Panc1 (cell line): Measurements from ENCODE around the gene CLMN. TPM values are rescaled to one million over a fixed set of nuclear protein-coding genes. Genes with fewer than 3 reads are reported as not detected.

Experiments
- ATAC-seq: fragments of 200-7000 bp; cut with Tn5 transposase; 2 replicates; pipeline ENCODE4 v1.9.1; 2020; ENCODE audit warnings: mild to moderate bottlenecking, moderate library complexity
- BruUV-seq: library from RNA; stranded (reverse); fragments of 400-500 nt; replicated peaks from 2 replicates; lab custom pipeline; 2021; lab: Mats Ljungman, UMichigan
- CTCF ChIA-PET: fragments of 300-600 bp; sonication (Branson Sonifier 250); formaldehyde crosslinking; loops from one replicate; lab custom pipeline; 2022; ENCODE audit warnings: antibody characterized with exemption; lab: Charles Lee
- POLR2A ChIA-PET: fragments of 300-600 bp; sonication (Branson Sonifier 250); formaldehyde crosslinking; loops from one replicate; lab custom pipeline; 2022; ENCODE audit warnings: antibody characterized with exemption; lab: Charles Lee
- DNase-seq: peaks from one replicate; pipeline ENCODE4 v3.0.0-alpha.2; 2010; ENCODE audit warnings: low read depth, low spot score
- H3K27ac ChIP-seq: 2 replicates; pipeline ENCODE4 v1.5.1; 2011; ENCODE audit warnings: mild to moderate bottlenecking, low read length, inconsistent platforms
- H3K27me3 ChIP-seq: fragments of 200-500 bp; sonication (Bioruptor generic); 2 replicates; pipeline ENCODE4 v1.6.0; 2014; ENCODE audit warnings: low read length, inconsistent platforms; ENCODE audit not compliant: control insufficient read depth, insufficient read depth
- H3K36me3 ChIP-seq: fragments of 200-500 bp; sonication (Bioruptor generic); 2 replicates; pipeline ENCODE4 v1.5.1; 2014; ENCODE audit warnings: inconsistent platforms, mild to moderate bottlenecking, low read length, moderate library complexity; ENCODE audit not compliant: control insufficient read depth, insufficient read depth
- H3K4me1 ChIP-seq: 2 replicates; pipeline ENCODE4 v1.5.1; 2011; ENCODE audit warnings: inconsistent platforms, mild to moderate bottlenecking, low read length, moderate library complexity; ENCODE audit not compliant: control insufficient read depth, insufficient read depth
- H3K4me3 ChIP-seq, 2 experiments: 2 replicates each; pipeline ENCODE4 v1.5.1; 2011 to 2012; ENCODE audit warnings: low read depth in 2 of 2, low read length in 2 of 2, mild to moderate bottlenecking in 2 of 2, inconsistent platforms in 1 of 2, moderate library complexity in 1 of 2
- H3K9me3 ChIP-seq: fragments of 200-500 bp; sonication (Bioruptor generic); 2 replicates; pipeline ENCODE4 v1.5.1; 2014; ENCODE audit warnings: low read depth, mild to moderate bottlenecking, inconsistent platforms, low read length, moderate library complexity; ENCODE audit not compliant: control insufficient read depth, insufficient read depth
- POLR2AphosphoS5 ChIP-seq: IDR thresholded peaks from 2 replicates; pipeline ENCODE4 v1.6.1; 2012; ENCODE audit warnings: mild to moderate bottlenecking, low read depth, low read length, moderate library complexity
- SIN3A ChIP-seq: IDR thresholded peaks from 2 replicates; pipeline ENCODE4 v1.6.1; 2012; ENCODE audit warnings: low read depth, mild to moderate bottlenecking, low read length, moderate library complexity, borderline replicate concordance; ENCODE audit not compliant: insufficient read depth
- TCF7L2 ChIP-seq: IDR thresholded peaks from 2 replicates; pipeline ENCODE4 v1.6.1; 2011; ENCODE audit warnings: mild to moderate bottlenecking, low read depth, low read length, inconsistent platforms
- in situ Hi-C: cut with HindIII; loops from 2 replicates; pipeline ENCODE4 v1.10.0; 2016; ENCODE audit warnings: low sequenced_read_pairs, low pct_unique_long_range_greater_than_20kb
- intact Hi-C: fragments of 100-400 bp; cut with micrococcal nuclease; formaldehyde crosslinking; loops from one replicate; pipeline ENCODE4 v1.10.0; 2022; ENCODE audit not compliant: unreplicated experiment
- total RNA-seq: library from RNA; stranded (reverse); gene quantifications from one replicate; pipeline ENCODE4 v1.2.1, GENCODE V29; 2021; ENCODE audit not compliant: unreplicated experiment
- TF ChIP-seq, protein P1 (sequence below): fragments of 450-650 bp; IDR thresholded peaks from 2 replicates; pipeline ENCODE4 v1.5.1; 2017; ENCODE audit warnings: mild to moderate bottlenecking
- TF ChIP-seq, protein P2 (sequence below), 2 experiments: IDR thresholded peaks; 2 replicates each; pipeline ENCODE4 v1.6.1; 2011 to 2012; ENCODE audit warnings: low read depth in 2 of 2, control low read depth in 1 of 2, low read length in 1 of 2, mild to moderate bottlenecking in 1 of 2, moderate library complexity in 1 of 2; ENCODE audit not compliant: insufficient read depth in 1 of 2

CLMN gene
- total RNA-seq, 1 experiment from 2014 or later = 34.9 TPM

DNA sequence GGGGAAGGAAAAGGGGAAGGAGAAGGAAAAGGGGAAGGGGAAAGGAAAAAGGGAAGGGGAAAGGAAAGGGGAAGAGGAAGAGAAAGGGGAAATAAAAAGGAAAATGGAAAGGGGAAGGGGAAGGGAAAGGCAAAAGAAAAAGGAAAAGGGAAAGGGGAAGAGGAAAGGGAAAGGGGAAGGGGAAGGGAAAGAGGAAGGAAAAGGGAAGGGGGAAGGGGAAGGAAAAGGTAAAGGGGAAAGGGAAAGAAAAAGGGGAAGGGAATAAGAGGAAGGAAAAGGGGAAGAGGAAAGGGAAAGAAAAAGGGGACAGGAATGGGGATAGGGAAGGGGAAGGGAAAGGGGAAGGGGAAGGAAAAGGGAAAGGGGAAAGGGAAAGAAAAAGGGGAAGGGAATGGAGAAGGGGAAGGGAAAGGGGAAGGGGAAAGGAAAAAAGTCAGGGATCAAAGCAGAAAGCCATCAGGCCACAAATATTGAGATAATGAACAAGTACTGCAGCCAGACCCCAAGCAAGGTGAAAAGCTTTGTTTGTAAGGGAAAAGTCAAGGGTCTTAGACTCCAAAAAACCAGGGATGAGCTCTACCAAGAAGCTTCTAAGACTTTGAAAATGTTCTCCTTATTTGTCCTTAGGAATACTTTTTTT lies 182.4 kb downstream of the CLMN start:
- intact Hi-C loops (no loop called here), in situ Hi-C loops (no loop called here)
- POLR2A ChIA-PET = no interaction called here
- Histone ChIP-seq H3K36me3 (no peaks in the 10 kb centered on the region), H3K4me1 (peaks cover 5% of the 10 kb centered on the region), H3K9me3 (no peaks in the 10 kb centered on the region), H3K4me3 (no peak overlapping the region), H3K27ac (no peak overlapping the region; the same call in 1 of the 2 replicates), H3K27me3 (no peaks in the 10 kb centered on the region)
- DNase-seq = no peak
- BruUV-seq = no TSS peak
- CTCF ChIA-PET = no interaction called here
- ATAC-seq = no peak
- TF ChIP-seq POLR2AphosphoS5 (no peak), SIN3A (no peak), TCF7L2 (no peak)
- TF ChIP-seq, protein P1, sequence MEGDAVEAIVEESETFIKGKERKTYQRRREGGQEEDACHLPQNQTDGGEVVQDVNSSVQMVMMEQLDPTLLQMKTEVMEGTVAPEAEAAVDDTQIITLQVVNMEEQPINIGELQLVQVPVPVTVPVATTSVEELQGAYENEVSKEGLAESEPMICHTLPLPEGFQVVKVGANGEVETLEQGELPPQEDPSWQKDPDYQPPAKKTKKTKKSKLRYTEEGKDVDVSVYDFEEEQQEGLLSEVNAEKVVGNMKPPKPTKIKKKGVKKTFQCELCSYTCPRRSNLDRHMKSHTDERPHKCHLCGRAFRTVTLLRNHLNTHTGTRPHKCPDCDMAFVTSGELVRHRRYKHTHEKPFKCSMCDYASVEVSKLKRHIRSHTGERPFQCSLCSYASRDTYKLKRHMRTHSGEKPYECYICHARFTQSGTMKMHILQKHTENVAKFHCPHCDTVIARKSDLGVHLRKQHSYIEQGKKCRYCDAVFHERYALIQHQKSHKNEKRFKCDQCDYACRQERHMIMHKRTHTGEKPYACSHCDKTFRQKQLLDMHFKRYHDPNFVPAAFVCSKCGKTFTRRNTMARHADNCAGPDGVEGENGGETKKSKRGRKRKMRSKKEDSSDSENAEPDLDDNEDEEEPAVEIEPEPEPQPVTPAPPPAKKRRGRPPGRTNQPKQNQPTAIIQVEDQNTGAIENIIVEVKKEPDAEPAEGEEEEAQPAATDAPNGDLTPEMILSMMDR = no peak
- TF ChIP-seq, protein P2, sequence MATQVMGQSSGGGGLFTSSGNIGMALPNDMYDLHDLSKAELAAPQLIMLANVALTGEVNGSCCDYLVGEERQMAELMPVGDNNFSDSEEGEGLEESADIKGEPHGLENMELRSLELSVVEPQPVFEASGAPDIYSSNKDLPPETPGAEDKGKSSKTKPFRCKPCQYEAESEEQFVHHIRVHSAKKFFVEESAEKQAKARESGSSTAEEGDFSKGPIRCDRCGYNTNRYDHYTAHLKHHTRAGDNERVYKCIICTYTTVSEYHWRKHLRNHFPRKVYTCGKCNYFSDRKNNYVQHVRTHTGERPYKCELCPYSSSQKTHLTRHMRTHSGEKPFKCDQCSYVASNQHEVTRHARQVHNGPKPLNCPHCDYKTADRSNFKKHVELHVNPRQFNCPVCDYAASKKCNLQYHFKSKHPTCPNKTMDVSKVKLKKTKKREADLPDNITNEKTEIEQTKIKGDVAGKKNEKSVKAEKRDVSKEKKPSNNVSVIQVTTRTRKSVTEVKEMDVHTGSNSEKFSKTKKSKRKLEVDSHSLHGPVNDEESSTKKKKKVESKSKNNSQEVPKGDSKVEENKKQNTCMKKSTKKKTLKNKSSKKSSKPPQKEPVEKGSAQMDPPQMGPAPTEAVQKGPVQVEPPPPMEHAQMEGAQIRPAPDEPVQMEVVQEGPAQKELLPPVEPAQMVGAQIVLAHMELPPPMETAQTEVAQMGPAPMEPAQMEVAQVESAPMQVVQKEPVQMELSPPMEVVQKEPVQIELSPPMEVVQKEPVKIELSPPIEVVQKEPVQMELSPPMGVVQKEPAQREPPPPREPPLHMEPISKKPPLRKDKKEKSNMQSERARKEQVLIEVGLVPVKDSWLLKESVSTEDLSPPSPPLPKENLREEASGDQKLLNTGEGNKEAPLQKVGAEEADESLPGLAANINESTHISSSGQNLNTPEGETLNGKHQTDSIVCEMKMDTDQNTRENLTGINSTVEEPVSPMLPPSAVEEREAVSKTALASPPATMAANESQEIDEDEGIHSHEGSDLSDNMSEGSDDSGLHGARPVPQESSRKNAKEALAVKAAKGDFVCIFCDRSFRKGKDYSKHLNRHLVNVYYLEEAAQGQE (IDR thresholded peaks at IDR 0.05; ENCODE audit: insufficient read depth in 1 of 2, low read depth in 2 of 2, low read length in 1 of 2) = no peak

DNA sequence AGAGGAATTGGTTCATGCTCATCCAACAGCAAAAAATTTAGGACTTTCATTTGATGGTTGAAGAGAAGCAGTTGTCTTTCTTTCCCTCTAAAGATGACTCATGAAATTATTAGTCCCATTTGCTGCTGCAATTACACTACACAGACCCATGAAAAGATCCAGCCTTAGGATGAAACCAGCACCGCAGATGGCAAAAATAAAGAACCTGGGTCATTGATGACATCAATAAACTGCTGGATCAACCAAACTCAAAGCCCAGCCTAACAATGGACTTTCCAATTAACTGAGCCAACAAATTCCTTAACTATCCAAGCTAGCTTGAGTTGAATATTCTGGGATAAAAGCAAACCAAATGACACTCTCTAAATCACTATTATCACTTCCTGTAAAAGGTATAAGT lies 183.1 kb downstream of the CLMN start:
- POLR2A ChIA-PET = no interaction called here
- no TSS peak for BruUV-seq
- in situ Hi-C loops = no loop called here
- Histone ChIP-seq H3K27ac (no peak overlapping the region), H3K4me1 (peaks cover 4% of the 10 kb centered on the region), H3K36me3 (no peaks in the 10 kb centered on the region; the same call in 1 of the 2 replicates), H3K27me3 (no peaks in the 10 kb centered on the region), H3K9me3 (no peaks in the 10 kb centered on the region), H3K4me3 (no peak overlapping the region)
- intact Hi-C loops = no loop called here
- CTCF ChIA-PET = no interaction called here
- no peak for ATAC-seq
- TF ChIP-seq SIN3A = no peak
- TF ChIP-seq, protein P1 = no peak
- TF ChIP-seq POLR2AphosphoS5 = no peak
- TF ChIP-seq TCF7L2 = no peak
- TF ChIP-seq, protein P2 (IDR thresholded peaks at IDR 0.05; ENCODE audit: insufficient read depth in 1 of 2, low read depth in 2 of 2, low read length in 1 of 2) = no peak
- DNase-seq = no peak
